Measurements from ENCODE around the gene CWH43.
"Not testable (repeated sequence)": the region's sequence is repeated elsewhere in the genome, so short reads cannot be mapped to it uniquely, and the experiment has no call there.

CWH43 gene

GRCh38 chr4:48979914-48980579, 6.0 kb upstream of the CWH43 start:
- no peak for FAIRE-seq

- not testable (repeated sequence) for FAIRE-seq
These were observed 2.1 kb upstream of the CWH43 start for GRCh38 chr4:48984005-48984404.

GRCh38 chr4:48985602-48985975, 486 bp upstream of the CWH43 start:
- FAIRE-seq: no peak

GRCh38 chr4:48986654-48987164, 634 bp downstream of the CWH43 start:
- FAIRE-seq: no peak

GRCh38 chr4:48989461-48990203, 3.6 kb downstream of the CWH43 start:
- FAIRE-seq: no peak

GRCh38 chr4:48991357-48991756, 5.3 kb downstream of the CWH43 start:
- FAIRE-seq: no peak

GRCh38 chr4:48997962-48998361, 11.9 kb downstream of the CWH43 start:
- FAIRE-seq: no peak

- no peak for FAIRE-seq
These were observed 12.4 kb downstream of the CWH43 start for GRCh38 chr4:48998440-48998839.

- FAIRE-seq: no peak
These were observed 14.7 kb downstream of the CWH43 start for GRCh38 chr4:49000806-49001205.

- no peak for FAIRE-seq
These were observed 16.9 kb downstream of the CWH43 start for GRCh38 chr4:49002931-49003330.

GRCh38 chr4:49018718-49019295, 32.7 kb downstream of the CWH43 start:
- FAIRE-seq: no peak

GRCh38 chr4:49032440-49033161, 46.5 kb downstream of the CWH43 start:
- FAIRE-seq: no peak

- no peak for FAIRE-seq
These were observed 50.5 kb downstream of the CWH43 start for GRCh38 chr4:49036528-49036927.

- FAIRE-seq: no peak
These were observed 58.2 kb downstream of the CWH43 start for GRCh38 chr4:49044270-49044669.

- no peak for FAIRE-seq
These were observed 72.2 kb downstream of the CWH43 start for GRCh38 chr4:49058306-49058705.

- FAIRE-seq: no peak
These were observed 77.6 kb downstream of the CWH43 start for GRCh38 chr4:49063670-49064069.

GRCh38 chr4:49072196-49072595, 86.1 kb downstream of the CWH43 start:
- FAIRE-seq: not testable (repeated sequence)

- FAIRE-seq: not testable (repeated sequence)
These were observed 105.8 kb downstream of the CWH43 start for GRCh38 chr4:49091883-49092282.

- FAIRE-seq: not testable (repeated sequence)
These were observed 106.6 kb downstream of the CWH43 start for GRCh38 chr4:49092608-49093135.

GRCh38 chr4:49096215-49096614, 110.1 kb downstream of the CWH43 start:
- FAIRE-seq: not testable (repeated sequence)

- not testable (repeated sequence) for FAIRE-seq
These were observed 110.6 kb downstream of the CWH43 start for GRCh38 chr4:49096627-49097026.

GRCh38 chr4:49097071-49097470, 111.0 kb downstream of the CWH43 start:
- not testable (repeated sequence) for FAIRE-seq

GRCh38 chr4:49097505-49097904, 111.4 kb downstream of the CWH43 start:
- FAIRE-seq: not testable (repeated sequence)
